Stimulated activated CD8-positive, alpha-beta memory T cell treated with anti-CD3 and anti-CD28 coated beads, Interleukin-4, amount 100 ng/mL, for 48 hours (primary cell): ENCODE data around the gene NCAN.
"Not testable (repeated sequence)": the region's sequence is repeated elsewhere in the genome, so short reads cannot be mapped to it uniquely, and the experiment has no call there.

Source experiments
- DNase-seq: peaks from one replicate; pipeline ENCODE4 v3.0.0-alpha.2; 2020

The NCAN gene

DNA sequence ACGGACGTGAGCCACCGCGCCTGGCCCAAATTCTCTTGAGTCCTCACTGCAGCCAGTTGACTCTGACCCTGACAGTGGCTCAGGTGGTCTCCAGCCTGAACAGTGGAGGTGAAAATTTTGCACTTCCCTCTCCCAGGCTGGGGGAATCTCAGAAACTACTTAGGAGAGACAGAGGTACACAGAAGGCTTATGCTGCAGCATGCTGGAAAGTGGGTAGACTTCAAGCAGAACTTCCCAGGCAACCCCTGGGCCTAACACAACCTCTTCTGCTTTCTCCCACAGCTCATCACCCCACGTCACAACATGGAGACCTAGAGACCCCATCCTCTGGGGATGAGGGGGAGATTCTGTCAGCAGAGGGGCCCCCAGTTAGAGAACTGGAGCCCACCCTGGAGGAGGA lies 14.4 kb downstream of the NCAN start:
- no peak for DNase-seq

DNA sequence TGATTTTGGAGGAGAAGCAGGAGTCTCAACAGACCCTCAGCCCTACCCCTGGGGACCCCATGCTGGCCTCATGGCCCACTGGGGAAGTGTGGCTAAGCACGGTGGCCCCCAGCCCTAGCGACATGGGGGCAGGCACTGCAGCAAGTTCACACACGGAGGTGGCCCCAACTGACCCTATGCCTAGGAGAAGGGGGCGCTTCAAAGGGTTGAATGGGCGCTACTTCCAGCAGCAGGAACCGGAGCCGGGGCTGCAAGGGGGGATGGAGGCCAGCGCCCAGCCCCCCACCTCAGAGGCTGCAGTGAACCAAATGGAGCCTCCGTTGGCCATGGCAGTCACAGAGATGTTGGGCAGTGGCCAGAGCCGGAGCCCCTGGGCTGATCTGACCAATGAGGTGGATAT lies 14.9 kb downstream of the NCAN start:
- no peak for DNase-seq

DNA sequence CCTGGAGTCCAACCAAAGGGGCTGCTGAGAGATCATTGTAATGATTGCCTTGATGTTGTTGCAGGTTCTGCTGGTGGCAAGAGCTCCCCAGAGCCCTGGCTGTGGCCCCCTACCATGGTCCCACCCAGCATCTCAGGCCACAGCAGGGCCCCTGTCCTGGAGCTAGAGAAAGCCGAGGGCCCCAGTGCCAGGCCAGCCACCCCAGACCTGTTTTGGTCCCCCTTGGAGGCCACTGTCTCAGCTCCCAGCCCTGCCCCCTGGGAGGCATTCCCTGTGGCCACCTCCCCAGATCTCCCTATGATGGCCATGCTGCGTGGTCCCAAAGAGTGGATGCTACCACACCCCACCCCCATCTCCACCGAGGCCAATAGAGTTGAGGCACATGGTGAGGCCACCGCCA lies 15.5 kb downstream of the NCAN start:
- no peak for DNase-seq

DNA sequence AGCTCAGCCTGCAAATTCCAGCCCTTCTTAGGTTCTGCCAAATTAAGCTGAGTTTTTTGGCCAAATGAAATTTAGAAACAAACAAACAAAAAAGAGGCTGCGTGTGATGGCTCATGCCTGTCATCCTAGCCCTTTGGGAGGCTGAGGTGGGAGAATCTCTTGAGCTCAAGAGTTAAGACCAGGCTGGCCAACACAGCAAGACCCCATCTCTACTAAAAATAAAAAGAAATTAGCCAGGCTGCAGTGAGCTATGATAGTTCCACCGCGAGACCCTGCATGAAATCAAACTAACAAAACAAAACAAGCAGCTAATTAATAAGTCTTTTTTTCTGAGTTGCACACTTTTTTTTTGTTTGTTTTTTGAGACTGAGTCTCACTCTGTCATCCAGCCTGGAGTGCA lies 17.9 kb downstream of the NCAN start:
- DNase-seq: no peak

DNA sequence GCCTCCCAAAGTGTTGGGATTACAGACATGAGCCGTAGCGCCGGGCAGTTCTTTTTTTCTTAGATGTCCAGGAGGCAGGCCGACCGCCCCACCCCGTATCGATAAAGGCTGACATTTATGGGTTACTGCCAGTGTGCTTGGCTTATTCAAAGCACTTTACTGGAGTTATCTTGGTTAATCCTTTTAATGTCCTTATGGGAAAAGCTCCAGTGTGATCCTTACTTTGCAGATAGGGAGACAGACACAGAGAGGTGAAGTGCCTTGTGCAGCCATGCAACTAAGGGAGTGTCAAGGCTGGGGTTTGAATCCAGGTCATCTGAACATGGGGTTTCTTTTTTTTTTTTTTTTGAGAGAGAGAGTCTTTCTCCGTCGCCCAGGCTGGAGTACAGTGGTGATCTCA lies 19.2 kb downstream of the NCAN start:
- no peak for DNase-seq

DNA sequence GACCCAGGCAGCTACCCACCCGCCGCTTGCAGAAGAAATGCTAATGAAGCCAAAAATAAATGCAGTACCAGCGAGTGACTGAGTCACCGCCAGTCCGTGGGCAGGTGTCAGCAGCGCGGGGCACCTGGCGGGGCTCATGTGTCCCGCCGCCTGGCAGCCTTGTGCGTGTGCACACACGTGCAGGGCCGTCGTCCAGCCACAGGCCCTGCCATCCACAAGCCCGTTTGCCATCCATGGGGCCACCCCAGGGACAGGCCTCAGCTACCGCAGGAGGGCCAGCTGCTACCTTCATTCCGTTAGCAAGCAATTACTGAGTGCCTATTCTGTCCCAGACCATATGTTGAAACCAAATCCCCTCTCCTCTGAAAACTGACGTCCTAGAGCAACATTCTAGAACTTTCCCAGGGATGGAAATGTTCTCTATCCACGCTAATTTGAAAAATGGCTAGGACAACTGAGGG lies 20.5 kb downstream of the NCAN start:
- no peak for DNase-seq

DNA sequence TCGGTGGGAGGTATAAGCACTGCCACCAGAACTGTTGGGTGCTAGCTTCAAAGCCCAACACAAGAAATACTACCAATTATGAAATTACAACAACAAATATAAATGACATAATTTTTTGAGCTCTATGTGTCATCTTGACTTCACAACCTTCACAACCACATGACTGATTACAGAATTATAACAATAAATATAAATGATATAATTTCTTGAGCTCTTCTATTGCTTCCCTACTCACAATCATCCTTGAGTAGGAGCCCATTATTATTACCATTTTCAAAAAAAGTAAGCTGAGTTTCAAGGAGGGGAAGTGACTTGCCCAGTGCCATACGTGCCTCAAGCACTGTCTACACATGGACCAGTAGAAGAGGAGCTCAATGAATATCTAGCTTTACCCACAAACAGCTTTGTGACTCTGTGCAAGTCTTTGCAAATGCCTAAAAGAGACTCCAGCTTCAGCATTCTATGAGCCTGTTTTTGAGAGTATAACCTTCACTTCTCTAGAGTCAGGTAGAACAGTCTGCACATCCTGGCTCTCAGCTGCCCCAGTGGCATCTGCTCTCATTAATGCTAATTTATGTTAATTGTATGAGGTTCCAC lies 22.6 kb downstream of the NCAN start:
- DNase-seq: no peak

DNA sequence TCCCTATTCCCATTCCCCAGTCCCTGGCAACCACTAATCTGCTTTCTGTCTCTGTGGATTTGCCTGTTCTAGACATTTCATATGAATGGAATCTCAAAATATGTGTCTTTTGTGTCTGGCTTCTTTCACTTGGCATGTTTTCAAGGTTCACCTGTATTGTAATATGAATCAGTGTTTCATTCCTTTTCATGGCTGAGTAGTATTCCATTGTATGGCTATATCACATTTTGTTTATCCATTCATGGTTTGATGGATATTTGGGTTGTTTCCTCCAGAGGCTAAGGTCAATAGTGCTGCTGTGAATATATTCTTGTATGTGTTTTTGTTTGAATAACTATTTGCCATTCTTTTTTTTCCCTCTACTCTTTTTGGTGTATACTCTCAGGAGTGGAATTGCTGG lies 24.4 kb downstream of the NCAN start:
- DNase-seq: no peak

DNA sequence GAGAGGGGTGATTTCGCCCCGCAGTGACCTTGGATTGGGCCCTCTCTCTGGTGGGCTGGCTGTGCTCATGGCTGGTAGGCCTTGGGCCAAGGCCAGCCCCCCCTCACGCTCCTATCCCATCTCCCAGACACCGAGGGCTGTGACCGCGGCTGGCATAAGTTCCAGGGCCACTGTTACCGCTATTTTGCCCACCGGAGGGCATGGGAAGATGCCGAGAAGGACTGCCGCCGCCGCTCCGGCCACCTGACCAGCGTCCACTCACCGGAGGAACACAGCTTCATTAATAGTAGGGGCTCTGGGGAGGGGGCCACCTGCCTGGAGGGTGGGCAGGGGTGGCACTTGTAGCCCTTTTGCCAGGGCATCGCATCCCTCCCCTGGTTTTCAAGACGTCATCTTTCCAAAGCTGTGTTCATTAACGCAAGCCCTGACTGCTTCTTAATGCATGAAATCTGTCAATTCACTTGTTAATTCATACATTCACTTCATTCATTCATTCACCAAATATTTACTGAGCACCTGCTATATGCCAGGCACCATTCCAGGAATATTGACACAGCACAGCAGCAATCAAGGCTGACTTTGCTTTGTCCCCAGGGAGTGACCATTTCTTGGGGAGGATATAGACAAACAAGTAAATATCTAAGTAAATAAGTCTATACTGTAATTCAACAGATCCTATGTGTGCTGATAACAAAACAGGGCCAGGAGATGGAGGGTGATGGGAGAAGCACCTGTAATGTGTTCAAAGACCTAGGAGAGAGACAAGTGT lies 26.6 kb downstream of the NCAN start:
- DNase-seq: no peak

DNA sequence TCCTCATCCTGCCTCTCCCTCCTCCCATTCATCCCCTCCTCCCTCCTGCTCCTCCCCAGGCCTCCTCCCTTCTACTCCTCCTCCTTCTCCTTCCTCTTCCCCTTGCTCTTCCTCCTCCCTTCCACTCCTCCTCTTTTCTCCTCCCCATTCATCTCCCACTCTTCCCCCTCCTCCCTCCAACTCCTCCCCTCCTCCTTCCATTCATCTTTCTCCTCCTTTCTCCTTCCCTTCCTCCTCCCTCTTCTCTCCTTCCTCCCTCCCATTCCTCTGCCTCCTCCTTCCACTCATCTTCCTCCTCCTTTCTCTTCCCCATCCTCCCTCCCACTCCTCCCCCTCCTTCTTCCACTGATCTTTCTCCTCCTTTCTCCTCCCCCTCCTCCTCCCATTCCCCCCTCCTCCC lies 27.9 kb downstream of the NCAN start:
- DNase-seq: no peak

DNA sequence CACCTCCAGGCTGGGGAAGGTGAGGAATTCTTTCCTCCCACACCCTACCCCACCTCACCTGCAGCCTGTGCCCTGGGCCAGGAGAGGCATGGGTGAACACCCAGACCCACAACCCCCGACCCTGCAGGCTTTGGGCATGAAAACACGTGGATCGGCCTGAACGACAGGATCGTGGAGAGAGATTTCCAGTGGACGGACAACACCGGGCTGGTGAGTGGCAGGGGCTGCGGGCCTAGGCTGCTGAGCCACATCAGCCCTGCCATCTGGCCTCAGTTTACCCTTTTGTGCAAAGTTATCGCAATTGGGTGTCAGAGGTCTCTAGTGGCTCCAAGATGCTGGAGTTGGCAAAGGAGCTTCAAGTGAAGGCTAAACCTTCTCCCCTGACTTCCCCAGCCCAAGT lies 28.7 kb downstream of the NCAN start:
- DNase-seq: no peak

DNA sequence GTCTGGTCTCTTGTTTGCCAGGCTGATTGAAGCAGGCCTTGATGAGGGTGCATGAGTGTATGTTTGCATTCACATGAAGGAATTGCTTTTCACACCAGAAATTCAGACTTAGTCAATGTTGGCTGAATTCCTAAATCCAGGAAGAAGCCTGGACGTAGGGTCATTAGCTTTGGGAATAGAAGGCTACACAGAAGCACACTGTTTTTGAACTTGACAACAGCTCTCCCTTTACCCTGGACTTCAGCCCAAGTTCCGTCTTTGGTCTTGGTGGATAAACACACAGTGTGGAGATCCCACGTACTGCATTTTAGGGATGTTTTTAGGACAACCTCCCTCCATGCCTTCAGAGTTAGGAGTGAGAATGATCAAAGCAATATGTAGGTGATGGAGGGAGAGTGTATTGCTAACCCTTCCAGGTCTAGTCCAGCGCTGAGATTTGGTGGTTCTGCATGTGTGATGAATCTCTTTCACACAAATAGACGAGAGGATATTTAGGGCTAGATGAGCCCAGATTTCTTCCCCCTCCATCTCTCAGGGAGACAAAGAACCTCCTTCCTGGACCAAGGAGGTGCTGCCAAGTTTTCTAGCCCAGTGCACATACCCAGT lies 38.5 kb downstream of the NCAN start:
- no peak for DNase-seq

DNA sequence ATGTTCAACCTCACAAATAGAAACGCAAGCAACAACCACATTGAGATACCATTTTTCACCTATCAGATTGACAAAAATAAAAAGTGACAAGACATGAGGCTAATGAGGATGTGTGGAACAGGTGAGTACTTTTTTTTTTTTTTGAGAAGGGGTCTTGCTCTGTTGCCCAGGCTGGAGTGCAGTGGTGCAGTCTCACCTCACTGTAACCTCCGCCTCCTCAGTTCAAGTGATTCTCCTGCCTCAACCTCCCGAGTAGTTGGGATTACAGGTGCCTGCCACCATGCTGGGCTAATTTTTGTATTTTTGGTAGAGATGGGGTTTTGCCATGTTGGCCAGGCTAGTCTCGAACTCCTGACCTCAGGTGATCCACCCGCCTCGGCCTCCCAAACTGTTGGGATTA lies 41.7 kb downstream of the NCAN start:
- not testable (repeated sequence) for DNase-seq

DNA sequence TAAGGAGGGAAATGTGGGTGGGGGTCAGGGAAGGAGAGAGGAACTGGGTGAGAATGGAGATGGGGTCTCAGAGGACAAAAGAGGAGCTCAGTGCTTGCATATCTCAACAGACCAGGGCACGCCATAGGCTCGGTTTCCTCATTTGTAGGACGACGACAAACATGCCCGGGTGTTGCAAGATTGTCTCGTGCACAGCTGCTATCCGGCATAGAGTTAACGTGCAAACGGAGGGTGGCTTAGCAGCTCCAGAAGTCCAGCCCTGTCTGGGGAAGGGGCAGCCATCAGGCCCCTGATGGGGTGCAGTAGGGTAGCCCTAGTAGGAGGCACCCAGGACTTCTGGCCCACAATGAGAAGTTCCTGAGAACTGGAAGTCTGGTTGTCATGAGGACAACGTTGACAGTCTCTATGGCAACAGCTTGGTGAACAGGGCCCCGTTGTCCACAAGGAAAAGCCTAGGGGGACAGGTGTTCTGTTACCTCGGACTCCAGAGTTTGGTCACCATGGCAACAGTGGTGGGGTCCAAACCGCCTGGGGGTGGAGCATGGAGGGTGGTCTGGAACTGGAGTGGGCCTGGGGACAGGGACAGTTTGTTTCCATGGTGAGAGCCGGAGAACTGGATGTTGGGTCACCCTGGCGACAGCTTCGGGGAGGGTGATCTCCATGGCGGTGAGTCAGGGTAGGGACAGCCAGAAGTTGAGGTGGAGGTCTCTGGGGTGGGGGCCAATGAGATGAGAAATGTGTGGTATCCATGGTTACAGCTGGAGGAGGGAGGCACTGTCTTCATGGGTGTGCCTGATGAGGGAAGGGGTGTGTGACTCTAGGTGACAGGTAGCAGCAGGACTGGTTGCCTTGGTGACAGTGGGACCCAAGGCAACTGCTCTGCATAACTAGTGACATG lies 44.6 kb downstream of the NCAN start:
- DNase-seq: no peak

DNA sequence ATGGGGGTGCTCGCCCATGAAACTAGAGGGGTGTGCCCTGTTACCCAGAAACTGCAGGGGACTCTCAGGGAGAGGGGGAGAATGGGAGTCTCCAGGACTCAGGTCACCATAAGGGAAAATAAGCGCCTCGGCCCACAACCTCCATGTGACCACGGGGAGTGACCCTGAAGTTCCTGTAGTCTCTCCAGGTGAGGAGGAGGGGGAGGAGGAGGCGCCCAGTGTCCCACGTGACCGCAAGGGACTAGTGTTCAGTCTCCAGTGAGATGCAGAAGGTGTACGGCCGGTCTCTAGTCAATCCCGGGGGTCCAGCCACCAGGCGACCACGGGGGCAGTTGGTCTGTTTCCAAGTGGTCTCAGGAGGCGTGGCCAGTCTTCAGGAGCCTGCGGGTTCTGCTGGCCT lies 45.4 kb downstream of the NCAN start:
- no peak for DNase-seq

DNA sequence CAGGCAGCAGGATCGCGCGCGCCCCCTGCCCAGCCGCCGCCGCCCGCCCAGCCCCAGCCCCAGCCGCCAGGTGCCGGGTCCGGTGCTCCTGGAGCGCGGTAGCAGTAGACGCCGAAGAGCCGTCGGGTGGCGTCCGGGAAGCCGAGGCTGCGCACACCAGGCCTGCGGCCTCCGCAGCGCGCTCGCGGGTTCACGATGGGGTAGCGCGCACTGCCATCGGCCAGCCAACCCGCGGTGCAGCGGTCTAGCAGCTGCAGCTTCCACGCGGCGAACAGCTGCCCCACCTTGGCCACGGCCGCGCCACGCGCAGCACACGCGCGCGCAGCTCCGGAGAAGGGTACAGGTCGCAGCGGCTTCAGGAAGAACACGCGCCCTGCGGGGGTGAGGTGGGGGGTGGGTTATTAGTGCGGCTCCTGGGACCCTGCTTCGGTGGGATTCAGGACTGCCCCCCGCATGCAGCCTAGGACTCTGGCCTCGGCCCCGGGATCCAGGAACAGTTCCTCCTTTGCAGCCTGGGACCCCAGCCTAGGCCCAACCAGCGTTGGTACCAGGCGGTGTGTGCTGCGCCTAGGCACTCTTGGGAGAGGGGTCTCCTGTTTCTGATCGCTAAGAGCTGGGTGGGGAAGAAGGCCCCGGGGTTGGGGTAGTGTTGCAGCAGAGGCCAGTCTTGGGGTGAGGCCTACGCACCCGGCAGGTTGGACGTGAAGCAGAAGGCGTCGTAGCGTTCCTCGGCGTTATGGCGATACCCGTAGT lies 46.3 kb downstream of the NCAN start:
- DNase-seq: no peak

DNA sequence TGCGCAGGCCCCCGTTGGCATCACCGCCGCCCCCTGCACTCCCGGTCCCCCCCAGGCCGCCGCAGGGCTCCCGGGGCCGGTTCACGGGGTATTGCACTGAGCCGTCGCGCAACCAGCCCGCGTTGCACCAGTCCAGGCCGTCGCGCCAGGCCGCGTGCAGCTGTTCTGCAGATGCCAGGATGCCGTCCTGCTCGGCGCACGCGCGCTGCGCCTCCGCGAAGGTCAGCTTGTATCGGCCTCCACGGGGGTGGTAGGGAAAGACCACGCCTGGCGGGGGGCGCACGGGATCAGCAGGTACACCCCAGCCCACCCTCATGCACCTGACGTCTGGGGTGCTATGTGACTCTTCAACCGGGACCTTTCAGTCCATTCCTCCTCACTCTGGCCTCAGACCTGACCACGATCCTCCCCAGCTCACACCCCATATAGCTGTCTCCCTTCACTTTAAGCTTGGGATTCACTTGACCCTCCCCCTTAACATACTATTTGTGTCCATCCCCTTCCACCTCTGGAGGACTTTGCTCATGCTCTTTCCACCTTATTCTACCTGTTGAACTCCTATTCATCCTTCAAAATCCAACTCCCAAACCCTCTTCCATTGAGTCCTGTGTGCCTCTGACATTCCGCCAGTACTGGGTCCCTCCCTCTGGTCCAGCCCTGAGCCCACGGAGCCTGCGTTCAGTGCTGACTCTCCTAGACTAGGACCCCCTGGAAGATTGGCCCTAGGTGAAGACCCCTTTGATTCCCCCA lies 47.0 kb downstream of the NCAN start:
- no peak for DNase-seq

DNA sequence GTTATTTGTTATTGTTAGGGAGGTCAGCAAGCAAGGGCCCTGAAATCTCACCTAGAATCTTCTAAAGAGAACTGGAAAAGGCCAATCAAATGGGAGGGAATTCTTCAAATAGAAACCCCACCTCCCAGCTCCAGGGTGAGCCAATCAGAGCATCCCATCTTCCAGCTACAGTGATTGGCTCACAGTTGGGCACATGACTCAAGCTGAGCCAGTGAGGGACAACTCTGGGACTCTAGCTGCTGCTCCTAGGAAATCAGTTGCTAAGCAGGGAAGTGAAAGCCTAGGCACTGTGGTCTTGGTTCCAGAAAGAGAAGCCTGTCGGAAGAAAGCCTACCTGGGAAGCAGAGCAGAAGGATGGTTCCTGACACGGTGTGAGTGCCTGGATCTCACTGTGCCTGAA lies 48.0 kb downstream of the NCAN start:
- no peak for DNase-seq

DNA sequence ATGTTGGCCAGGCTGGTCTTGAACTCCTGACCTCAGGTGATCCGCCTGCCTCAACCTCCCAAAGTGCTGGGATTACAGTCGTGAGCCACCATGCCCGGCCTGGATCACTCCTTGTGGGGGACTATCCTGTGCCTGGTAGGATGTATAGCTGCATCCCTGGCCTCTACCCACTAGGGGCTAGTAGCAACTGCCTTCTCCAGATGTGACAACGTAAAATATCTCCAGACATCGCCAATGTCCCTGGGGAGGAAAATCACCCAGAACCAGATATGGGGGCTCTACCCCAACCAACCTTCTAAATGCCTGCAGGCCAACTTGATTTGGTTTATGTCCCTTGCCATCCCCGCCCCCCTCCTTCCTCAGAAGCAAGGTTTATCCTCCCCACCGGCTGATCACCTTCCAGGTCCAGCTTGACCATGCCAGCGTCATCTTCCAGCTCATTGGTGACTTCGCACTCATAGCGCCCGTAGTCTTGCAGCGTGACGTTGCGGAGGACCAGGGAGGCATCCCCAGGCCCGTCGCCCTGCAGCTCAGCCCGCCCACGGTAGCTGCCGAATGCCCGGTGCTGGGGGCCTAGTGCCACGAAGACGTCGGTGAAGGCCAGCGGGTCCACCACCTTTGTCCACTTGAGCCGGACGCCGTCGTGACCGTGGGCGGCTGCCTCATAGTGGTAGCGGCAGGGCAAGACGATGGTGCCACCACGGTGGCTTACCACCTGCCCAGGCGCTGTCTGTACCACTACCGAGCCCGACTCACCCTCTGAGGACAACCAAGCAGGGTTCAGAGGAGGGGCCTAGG lies 48.9 kb downstream of the NCAN start:
- no peak for DNase-seq

DNA sequence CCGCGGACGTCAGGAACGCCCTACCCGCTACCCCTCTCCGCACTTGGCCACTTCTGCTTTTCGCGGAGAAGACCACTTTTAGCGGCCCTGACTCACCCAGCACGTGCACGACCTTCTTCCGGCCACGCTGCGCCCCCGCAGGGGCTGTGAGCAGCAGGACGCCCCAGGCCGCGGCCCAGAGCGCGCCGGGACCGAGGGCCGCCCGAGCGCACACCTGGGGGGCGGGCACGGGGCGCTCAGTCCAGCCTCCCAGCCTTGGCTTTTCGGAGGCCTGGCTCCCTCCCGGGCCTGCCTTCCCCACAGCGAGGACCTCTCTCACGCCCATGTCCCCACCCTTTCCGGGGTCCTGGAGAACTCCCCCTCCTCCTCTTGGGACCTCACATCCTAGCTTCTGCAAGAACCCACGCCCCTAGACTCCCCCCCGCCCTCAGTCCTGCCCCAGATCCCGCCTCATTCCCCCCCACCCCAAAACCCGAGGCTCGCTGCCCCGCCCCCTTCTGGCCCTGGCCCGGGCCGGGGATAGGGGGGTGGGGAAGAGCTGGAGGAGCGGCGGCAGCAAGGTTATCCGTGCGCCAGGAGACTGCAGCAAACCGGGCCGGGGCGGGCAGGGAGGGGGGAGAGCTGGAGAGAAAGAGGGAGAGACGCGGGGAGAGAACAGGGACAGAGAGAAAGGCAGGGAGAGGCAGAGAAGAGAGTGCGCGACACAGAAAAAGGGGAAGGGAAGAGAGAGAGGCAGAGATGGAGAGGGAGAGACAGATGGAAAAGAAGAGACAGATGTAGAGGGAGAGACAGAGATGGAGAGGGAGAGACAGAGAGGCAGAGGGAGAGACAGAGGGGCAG lies 49.8 kb downstream of the NCAN start:
- DNase-seq: no peak
